CD14-positive monocyte (primary cell): Measurements from ENCODE around the gene ICE1. TPM values are rescaled to one million over a fixed set of nuclear protein-coding genes. Genes with fewer than 3 reads are reported as not detected.

Experiments used
- DNase-seq, 3 donors: peaks; one replicate each; pipeline ENCODE4 v3.0.0-alpha.2; 2011 to 2022
- H2AFZ ChIP-seq: 2 replicates; pipeline ENCODE4 v1.6.0; 2012; ENCODE audit warnings: mild to moderate bottlenecking, low read depth, low read length, inconsistent platforms; ENCODE audit not compliant: insufficient read depth, poor library complexity, severe bottlenecking
- H3K27ac ChIP-seq, 2 donors: 1 replicate in 1 of 2; 2 replicates in 1 of 2; pipeline ENCODE4 v1.5.1; 2012 to 2013; ENCODE audit warnings: low read length in 2 of 2, control low read depth in 1 of 2, inconsistent platforms in 1 of 2, low read depth in 1 of 2, mild to moderate bottlenecking in 1 of 2
- H3K27me3 ChIP-seq, 2 donors: one replicate each; pipeline versions ENCODE4 v1.6.0 to v1.6.1; 2011 to 2013; ENCODE audit warnings: low read length in 2 of 2; ENCODE audit not compliant: control insufficient read depth in 2 of 2, insufficient read depth in 2 of 2
- H3K36me3 ChIP-seq, 2 donors: replicated peaks in 1 of 2; 1 replicate in 1 of 2; 2 replicates in 1 of 2; pipeline versions ENCODE4 v1.5.1 to v1.6.1; 2012 to 2013; ENCODE audit warnings: low read length in 2 of 2, control low read depth in 1 of 2, inconsistent platforms in 1 of 2, mild to moderate bottlenecking in 1 of 2; ENCODE audit not compliant: insufficient read depth in 2 of 2, control insufficient read depth in 1 of 2
- H3K4me1 ChIP-seq, 2 donors: 1 replicate in 1 of 2; 2 replicates in 1 of 2; pipeline versions ENCODE4 v1.5.1 to v1.6.1; 2012 to 2013; ENCODE audit warnings: low read length in 2 of 2, control low read depth in 1 of 2, inconsistent platforms in 1 of 2, mild to moderate bottlenecking in 1 of 2, moderate library complexity in 1 of 2; ENCODE audit not compliant: insufficient read depth in 2 of 2, control insufficient read depth in 1 of 2
- H3K4me2 ChIP-seq: replicated peaks from 2 replicates; pipeline ENCODE3; 2012; ENCODE audit warnings: low read length, moderate library complexity, mild to moderate bottlenecking; ENCODE audit not compliant: poor library complexity, severe bottlenecking; ENCODE audit errors: extremely low read depth
- H3K4me3 ChIP-seq, 3 experiments: fragments of 200-600 bp in 1 of 3; sonication (generic) in 1 of 3; replicated peaks in 1 of 3; 1 replicate in 2 of 3; 2 replicates in 1 of 3; pipeline ENCODE4 v1.5.1; 2011 to 2013; ENCODE audit warnings: low read length in 3 of 3, mild to moderate bottlenecking in 3 of 3, control low read depth in 2 of 3, low read depth in 2 of 3, inconsistent platforms in 1 of 3, moderate library complexity in 1 of 3
- H3K79me2 ChIP-seq: 2 replicates; pipeline ENCODE4 v1.6.0; 2012; ENCODE audit warnings: mild to moderate bottlenecking, control low read depth, inconsistent platforms, low read length, moderate library complexity; ENCODE audit not compliant: insufficient read depth
- H3K9ac ChIP-seq: 2 replicates; pipeline ENCODE4 v1.6.0; 2017; ENCODE audit warnings: low read length, mild to moderate bottlenecking; ENCODE audit not compliant: insufficient read depth, poor library complexity, severe bottlenecking
- H3K9me3 ChIP-seq, 2 donors: replicated peaks in 1 of 2; 1 replicate in 1 of 2; 2 replicates in 1 of 2; pipeline versions ENCODE4 v1.5.1 to v1.6.1; 2012 to 2013; ENCODE audit warnings: low read length in 2 of 2, control low read depth in 1 of 2; ENCODE audit not compliant: control insufficient read depth in 1 of 2, insufficient read depth in 1 of 2
- H4K20me1 ChIP-seq: 2 replicates; pipeline ENCODE4 v1.6.0; 2012; ENCODE audit warnings: mild to moderate bottlenecking, low read length, control low read depth, moderate library complexity; ENCODE audit not compliant: insufficient read depth
- H3K27ac Mint-ChIP-seq, 7 donors: one replicate each; pipeline ENCODE4 v1.8.0; 2020; ENCODE audit warnings: mild to moderate bottlenecking in 7 of 7, mixed read lengths in 7 of 7, moderate library complexity in 6 of 7, inconsistent platforms in 2 of 7
- H3K27me3 Mint-ChIP-seq, 3 donors: one replicate each; pipeline ENCODE4 v1.8.0; 2021 to 2022; ENCODE audit warnings: low read depth in 3 of 3, mild to moderate bottlenecking in 3 of 3, mixed read lengths in 3 of 3, moderate library complexity in 3 of 3, inconsistent platforms in 1 of 3
- H3K36me3 Mint-ChIP-seq, 2 donors: one replicate each; pipeline ENCODE4 v1.8.0; 2020; ENCODE audit warnings: mixed read lengths in 2 of 2, inconsistent platforms in 1 of 2, mild to moderate bottlenecking in 1 of 2
- H3K4me1 Mint-ChIP-seq: one replicate; pipeline ENCODE4 v1.8.0; 2020; ENCODE audit warnings: mild to moderate bottlenecking, mixed read lengths
- H3K4me3 Mint-ChIP-seq, 2 donors: one replicate each; pipeline ENCODE4 v1.8.0; 2020; ENCODE audit warnings: mild to moderate bottlenecking in 2 of 2, mixed read lengths in 2 of 2, moderate library complexity in 1 of 2
- H3K9me3 Mint-ChIP-seq, 7 donors: one replicate each; pipeline ENCODE4 v1.8.0; 2020 to 2022; ENCODE audit warnings: mixed read lengths in 7 of 7, mild to moderate bottlenecking in 6 of 7, moderate library complexity in 6 of 7, inconsistent platforms in 2 of 7
- CTCF ChIP-seq: fragments of 200-600 bp; IDR thresholded peaks from one replicate; pipeline ENCODE4 v1.8.0; 2022; ENCODE audit warnings: antibody characterized with exemption, mild to moderate bottlenecking
- WGBS: methylation state at CpG from one replicate; pipeline ENCODE4 v1.1.5; 2013; ENCODE audit warnings: missing lambda C conversion rate; ENCODE audit not compliant: insufficient coverage; 5-methylcytosine and 5-hydroxymethylcytosine counted together
- intact Hi-C, 2 donors: fragments of 100-400 bp; cut with micrococcal nuclease; formaldehyde crosslinking; loops; one replicate each; pipeline versions ENCODE4 v1.15.0 to v1.15.1; 2023
- polyA plus RNA-seq, 3 donors: library from polyadenylated mRNA; depleted of rRNA in 1 of 3; unstranded in 2 of 3; stranded (reverse) in 1 of 3; fragments of 300-500 nt in 2 of 3; fragments of >200 nt in 1 of 3; fragmentation: Illumina TruSeq in 2 of 3; gene quantifications; 1 replicate in 2 of 3; 2 replicates in 1 of 3; pipeline ENCODE4 v1.2.3, GENCODE V29; 2012 to 2021

Gene ICE1
- polyA plus RNA-seq, 3 donors: 2.4 to 8.2 (median 6.4) TPM

GRCh38 chr5:5460311-5460710 is 37.8 kb downstream of the ICE1 start:
- Histone ChIP-seq H3K27me3 (no peaks in the 10 kb centered on the region), H3K4me1 (no peaks in the 10 kb centered on the region), H3K9ac (no peak overlapping the region), H4K20me1 (no peaks in the 10 kb centered on the region), H3K9me3 (no peaks in the 10 kb centered on the region), H3K36me3 (peaks cover 87 to 100% of the 10 kb centered on the region in 2 donors), H3K4me2 (no peak overlapping the region), H3K27ac (no peak overlapping the region), H3K79me2 (no peaks in the 10 kb centered on the region), H3K4me3 (no peak overlapping the region), H2AFZ (no peak overlapping the region)
- Mint-ChIP-seq H3K27ac (no peak overlapping the region), H3K36me3 (peaks cover 91 to 98% of the 10 kb centered on the region in 2 donors), H3K9me3 (no peaks in the 10 kb centered on the region), H3K4me3 (no peak overlapping the region), H3K4me1 (no peaks in the 10 kb centered on the region), H3K27me3 (no peaks in the 10 kb centered on the region)
- WGBS: no CpG with 5 or more reads among the region's 4 CpGs
- no peak for DNase-seq
- intact Hi-C loops: no loop called here
- no peak for TF ChIP-seq CTCF

GRCh38 chr5:5461012-5461411 is 38.5 kb downstream of the ICE1 start:
- H3K9me3 Mint-ChIP-seq: no peaks in the 10 kb centered on the region
- intact Hi-C loops: no loop called here
- no peak for DNase-seq
- no peaks in the 10 kb centered on the region for H3K27me3 Mint-ChIP-seq
- Histone ChIP-seq H3K36me3 (peaks cover 87 to 100% of the 10 kb centered on the region in 2 donors), H4K20me1 (no peaks in the 10 kb centered on the region), H3K4me3 (no peak overlapping the region), H3K4me1 (no peaks in the 10 kb centered on the region), H3K27me3 (no peaks in the 10 kb centered on the region), H3K4me2 (no peak overlapping the region), H3K9me3 (no peaks in the 10 kb centered on the region), H3K9ac (no peak overlapping the region), H2AFZ (no peak overlapping the region), H3K27ac (no peak overlapping the region), H3K79me2 (no peaks in the 10 kb centered on the region)
- H3K4me1 Mint-ChIP-seq: no peaks in the 10 kb centered on the region
- peaks cover 86 to 95% of the 10 kb centered on the region in 2 donors for H3K36me3 Mint-ChIP-seq
- no peak for TF ChIP-seq CTCF
- peak overlapping the region in 1 of 7 donors; percentile 26 for H3K27ac Mint-ChIP-seq
- WGBS: no CpG with 5 or more reads among the region's 4 CpGs
- H3K4me3 Mint-ChIP-seq: no peak overlapping the region
